ENCODE data around the gene ADAM22.

The ADAM22 gene

DNA sequence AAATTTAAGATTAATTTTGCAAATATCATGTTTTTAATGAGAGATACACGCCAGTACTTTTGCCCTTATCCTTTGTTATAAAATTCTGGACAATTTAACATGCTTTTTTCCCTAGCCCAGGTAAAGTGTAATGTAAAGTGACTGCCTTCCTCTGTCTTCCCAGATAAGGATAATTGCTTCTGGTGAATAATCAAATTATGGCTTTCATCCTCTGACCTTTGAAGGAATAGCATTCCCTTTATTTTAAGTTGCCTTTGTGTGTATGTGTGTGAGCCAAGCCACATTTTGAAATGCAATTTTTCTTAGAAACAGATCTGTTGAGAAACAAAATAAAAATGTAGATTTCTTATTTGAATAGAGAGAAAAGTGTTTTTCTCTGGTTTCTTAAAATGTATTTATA is 107.5 kb downstream of the ADAM22 start:
- no peak for DNase-seq (ENCODE audit: low read depth in 2 of 2)

DNA sequence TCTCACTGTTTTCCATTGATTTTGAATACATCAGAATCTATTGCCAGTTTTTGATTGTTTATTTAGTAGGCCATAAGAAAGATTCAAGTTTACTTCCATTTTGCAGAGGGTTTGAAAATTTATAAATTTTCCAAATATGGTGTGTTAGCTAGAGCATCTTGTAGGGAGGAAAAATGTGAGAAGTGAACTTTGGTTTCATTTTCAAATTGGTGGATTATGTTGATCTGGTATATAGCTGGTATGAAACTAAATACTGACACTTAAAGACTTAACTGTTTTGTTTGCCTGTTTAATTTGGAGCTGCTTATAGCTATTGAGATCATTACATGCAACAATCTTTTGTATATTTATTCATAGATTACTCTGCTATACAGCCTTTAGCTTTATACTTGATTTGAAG is 108.1 kb downstream of the ADAM22 start:
- DNase-seq (ENCODE audit: low read depth in 2 of 2), result no peak

DNA sequence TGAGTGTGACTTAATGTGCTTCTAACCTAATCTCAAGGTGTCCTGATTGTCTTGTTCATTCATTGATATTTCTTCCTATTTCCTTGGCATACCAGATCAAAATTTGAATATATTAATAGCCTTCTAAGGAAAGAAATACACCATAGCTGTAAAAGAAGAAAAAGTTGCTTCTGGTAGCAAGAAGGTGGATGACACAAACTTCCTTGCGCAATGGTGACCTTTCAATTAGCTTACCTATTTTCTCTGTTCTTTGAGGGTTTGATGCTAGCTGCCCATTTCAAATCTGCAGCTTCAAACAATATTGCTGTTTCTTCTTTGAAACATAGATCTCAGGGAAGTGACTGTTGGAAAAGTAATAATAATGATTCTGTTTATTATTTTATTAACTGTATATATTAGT is 108.8 kb downstream of the ADAM22 start:
- DNase-seq (ENCODE audit: low read depth in 2 of 2), result no peak

DNA sequence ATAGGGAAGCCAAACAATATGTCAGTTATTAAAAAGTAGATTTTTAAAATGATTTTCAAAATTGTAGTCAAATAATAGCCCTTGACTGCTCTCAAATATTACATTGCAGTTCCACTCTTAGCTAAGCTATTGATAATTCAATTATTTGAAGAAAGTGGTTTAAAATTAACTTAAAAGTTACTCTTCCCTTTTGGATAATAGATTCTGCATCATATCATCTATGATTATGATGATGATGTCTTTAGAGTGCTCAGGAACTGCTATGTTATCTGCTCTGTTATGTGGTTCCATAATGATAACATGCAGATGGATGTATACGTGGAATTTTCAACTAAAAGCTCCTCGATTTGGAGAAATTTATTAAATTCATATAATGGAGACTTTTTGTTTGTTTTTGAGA is 110.0 kb downstream of the ADAM22 start:
- no peak for DNase-seq (ENCODE audit: low read depth in 2 of 2)

DNA sequence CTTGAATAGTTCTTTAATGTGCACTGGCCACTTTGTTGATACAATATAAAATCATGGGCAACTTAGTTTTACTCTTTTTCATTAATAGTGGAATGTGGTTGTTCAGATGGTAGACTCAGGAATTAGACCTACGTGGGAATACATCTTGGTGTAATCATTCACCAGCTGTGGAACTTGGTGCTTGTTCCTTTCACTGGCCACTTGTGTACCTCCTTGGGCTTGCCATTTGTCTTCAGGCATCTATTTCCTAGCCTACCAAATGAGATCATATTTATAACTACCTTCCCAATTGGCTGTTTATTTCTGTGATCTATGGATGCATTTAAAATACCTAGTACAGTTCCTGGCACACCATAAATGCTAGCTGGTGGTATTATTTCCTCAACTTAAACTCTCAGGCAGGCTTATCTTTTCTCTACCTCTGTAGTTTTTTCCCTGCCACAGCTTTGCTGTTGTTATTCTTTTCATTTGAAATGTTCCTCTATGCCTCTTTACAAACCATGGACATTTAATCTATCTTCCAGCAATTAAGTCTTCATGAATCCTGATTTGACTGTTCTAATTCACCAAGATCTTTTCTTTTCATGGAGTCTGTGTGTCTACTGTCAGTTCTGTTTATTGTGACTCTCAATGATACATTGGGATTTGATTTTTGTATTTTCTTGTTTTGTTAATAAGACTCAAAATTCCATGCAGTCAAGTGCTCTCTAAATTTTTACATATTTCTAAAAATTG is 113.0 kb downstream of the ADAM22 start:
- DNase-seq (ENCODE audit: low read depth in 2 of 2), result no peak

DNA sequence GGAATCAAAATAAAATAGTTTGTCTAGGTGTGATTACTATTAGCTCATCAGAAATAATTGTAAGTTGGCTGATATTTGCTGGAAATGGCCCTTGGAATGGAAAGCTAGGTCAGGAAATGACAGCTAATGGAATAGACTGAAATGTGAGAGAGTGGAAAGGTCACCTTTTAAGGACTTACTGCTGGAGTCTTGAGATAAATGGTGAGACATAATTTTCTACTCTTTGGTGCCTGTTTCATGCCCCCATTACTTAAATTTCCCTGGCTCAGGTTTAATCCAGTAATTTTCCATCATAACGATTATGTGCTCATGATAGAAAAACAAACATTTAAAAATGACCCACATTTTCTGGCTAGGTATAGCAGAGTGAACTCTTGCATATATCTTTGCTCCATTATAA is 123.6 kb downstream of the ADAM22 start:
- DNase-seq (ENCODE audit: low read depth in 2 of 2), result no peak

DNA sequence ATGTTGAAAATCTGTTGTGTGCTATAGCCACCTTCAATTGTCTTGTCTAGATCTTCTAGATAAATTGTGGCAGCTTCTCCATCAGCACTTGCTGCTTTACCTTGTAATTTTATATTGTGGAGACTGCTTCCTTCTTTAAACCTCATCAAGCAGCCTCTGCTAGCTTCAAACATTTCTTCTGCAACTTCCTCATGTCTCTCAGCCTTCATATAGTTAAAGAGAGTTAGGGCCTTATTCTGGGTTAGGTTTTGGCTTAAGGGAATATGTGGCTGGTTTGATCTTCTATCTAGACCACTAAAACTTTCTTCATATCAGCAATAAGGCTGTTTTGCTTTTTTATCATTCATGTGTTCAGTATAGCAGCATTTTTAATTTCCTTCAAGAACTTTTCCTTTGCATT is 128.2 kb downstream of the ADAM22 start:
- no peak for DNase-seq (ENCODE audit: low read depth in 2 of 2)

DNA sequence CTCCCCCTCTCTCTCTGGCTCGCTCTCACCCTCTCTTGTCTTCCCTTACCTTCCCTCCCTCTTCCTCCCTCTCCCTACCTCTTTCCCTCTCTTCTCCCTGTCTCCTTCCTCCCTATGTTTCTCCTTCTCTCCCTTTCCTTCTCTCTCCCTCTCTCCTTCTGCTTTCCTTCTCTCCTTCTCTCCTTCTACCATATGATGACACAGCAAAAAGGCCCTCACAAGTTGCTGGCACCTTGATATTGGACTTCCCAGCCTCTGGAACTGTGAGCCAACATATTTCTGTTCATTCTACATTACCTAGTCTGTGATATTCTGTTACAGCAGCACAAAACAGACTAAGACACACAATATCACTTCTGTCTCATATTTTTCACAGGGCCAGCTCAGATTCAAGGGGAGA is 135.0 kb downstream of the ADAM22 start:
- no peak for DNase-seq (ENCODE audit: low read depth in 2 of 2)

DNA sequence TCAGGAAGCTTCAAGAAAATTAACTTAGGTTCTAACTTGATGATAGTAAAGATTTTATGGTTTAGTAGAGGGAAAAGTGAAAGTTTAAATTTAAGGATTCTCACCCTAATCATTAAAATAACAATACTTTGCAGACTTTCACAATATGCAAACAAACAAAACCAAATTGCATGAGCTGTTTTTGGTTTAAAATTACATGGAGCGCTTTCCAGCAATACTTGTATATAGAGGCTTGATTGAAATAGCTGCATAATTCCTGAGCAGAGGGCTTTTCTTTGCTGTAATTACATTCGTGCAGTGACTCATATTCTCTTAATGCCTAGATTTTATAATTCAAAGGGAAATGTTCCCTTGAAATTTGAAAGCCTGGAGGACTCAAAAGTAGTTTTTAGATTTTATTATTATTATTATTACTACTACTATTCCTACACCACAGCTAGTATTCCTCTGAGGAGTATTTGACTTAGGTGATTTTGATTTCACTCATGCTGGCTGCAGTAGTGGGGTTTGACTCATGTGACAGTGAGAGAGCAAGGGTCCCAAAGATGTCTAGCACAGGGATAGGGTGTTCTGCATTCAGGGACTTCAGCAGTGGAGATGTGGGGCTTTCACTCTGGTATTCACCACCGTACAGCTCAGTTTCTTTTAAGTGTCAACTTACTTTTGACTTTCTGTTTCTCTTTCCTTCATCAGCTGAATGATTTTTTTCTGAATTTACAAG is 138.1 kb downstream of the ADAM22 start:
- no peak for DNase-seq (ENCODE audit: low read depth in 2 of 2)

DNA sequence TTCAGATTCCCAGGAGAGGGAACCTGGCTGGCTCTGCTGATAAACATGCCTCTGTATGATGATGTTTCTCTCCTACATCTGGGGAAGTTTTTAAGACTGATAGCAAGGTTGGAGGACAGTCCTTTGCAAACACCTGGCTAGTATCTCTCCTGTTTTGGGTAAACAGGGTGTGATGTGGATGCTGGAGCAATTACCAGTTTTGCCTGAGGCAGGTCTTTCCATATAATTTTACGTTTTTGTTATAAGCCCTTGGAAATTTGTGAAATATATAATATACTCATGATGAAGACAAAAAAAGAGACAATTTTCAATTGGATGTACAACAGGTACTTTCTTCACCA is 138.6 kb downstream of the ADAM22 start:
- no peak for DNase-seq (ENCODE audit: low read depth in 2 of 2)

DNA sequence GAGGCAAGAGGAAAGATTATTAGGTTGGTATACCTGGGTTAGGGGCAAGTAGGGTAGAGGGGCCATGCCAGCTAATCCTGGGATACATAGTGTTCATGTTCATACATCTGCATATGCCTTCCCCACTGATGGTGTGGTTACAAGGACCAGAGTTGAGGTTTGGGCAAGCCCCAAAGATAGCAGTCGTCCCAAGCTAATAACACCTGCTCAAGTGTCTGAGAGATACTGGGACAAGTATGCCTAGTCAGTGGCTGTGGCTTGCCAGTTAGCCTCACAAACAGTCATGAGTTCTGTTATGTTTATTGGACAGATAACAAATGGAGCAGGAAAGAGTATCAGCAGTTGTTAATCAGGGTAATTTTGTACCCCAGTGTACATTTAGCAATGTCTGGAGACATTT is 139.6 kb downstream of the ADAM22 start:
- no peak for DNase-seq (ENCODE audit: low read depth in 2 of 2)

DNA sequence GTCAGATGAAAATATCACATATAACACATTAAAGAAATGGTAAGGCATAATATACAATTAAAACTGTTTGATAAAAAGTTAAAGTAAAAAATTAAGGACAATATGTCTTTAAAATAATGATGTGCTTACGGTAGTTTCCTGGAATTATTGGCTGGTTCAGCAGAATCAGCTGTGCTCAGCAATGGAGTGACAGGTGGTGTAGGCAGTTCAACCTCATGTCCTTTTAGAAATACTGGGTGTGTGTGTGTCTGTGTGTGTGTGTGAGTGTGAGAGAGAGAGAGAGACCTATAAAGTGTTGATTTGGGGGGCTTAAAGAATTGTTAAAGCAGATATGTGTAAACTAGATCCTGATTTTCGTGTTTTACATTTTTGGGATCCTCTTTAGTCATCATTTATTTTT is 141.2 kb downstream of the ADAM22 start:
- no peak for DNase-seq (ENCODE audit: low read depth in 2 of 2)

DNA sequence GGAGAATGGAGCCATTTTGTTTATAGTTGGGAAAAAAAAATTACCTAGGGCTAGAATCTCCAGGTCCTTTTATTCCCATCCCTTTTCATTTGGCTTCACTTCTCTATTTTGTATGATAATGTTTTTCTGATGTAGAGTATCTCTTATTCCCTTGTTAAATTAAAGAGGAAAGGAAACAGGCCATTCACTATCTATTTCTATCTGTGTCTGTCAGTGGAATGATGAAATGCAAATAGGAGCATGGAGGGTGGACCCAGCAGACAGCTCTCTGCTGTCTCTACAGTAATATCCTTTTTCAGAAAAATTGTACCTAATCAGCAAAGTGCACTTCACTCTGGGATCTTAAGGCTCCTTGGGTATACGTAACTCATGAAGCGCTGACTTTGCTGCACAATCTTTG is 149.8 kb downstream of the ADAM22 start:
- DNase-seq (ENCODE audit: low read depth in 2 of 2), result no peak

DNA sequence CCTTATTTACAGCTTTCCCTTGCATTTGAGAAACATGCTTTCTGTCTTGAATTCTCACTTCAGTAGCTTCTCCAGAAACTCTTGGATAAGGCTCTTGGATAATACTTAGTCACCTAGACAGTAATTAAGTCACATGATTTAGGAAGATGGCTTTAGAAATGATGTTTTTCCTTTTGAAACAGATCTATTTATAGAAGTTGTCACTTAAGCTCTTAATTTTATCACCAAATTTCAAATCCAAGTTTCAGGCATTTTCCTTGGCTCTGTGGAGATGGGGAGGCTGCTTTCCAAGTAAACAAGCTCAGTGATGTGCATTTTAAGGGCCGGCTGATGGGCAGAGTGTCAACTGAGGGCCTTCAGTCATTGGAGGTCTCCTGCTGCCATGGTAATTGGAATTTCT is 155.5 kb downstream of the ADAM22 start:
- no peak for DNase-seq (ENCODE audit: low read depth in 2 of 2)

DNA sequence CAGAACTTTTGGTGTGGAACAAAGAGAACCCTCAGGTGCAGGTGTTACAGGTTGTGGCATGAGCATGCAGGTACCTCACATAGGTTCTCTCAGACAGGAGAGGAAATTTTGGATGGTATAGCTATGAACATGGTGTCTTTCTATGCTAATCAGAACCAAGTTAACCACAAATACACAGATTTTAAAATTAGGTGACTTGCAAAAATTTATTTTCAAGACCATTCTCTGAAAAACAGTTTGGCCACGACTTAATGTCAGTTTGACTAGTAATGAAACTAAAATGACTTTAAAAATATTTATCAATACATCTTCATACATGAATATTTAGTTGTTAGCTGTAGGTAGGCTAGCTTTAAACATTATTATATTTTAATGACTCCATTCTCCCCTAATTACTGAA is 156.2 kb downstream of the ADAM22 start:
- no peak for DNase-seq (ENCODE audit: low read depth in 2 of 2)

DNA sequence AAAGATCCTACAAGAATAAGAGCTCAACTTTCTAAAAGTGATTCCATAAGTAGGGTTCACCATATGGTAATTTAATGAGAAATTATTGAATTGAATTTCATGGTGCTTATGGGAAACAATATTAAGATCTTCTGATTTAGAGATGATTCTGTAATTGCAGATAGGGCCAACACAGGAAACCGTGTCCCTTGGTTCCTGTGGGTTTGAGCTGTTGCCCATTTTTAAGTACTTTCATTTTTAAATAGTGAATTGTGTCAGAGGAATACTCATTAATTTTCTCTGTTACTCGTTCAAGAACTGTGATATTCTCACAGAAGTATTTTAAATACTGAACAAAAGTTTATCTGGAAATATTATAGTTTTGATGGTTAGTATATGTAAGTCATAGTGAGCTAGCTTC is 156.6 kb downstream of the ADAM22 start:
- no peak for DNase-seq (ENCODE audit: low read depth in 2 of 2)

DNA sequence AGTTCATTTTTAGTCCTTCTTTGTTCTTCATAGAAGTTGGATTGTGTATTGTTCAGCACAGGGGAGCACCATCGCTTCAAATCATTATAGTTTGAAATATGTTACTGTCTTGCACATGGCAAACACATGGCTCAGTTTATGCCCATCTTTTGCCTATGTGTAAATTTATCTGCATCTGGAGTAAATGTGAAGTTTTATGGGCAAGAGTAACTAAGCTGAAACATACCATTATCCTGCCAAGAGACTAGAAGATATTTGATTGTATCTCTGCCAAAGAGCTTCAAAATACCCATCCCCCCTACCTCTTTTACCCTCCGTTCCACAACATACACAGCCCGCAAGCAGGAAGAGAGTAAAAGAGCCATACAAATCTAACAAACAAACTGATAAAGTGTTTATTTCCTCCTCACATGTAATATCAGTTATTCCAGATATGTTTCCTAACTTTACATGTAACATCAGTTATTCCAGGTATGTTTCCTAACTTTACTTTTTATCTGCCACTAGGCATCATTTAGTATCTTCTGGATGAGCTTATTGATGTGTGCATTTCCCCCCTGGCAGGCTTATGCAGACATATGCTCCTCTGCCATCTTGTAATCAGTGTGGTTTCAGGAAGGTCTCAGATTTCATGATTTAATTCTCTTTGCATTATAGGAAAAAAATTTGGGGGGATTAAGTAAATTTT is 158.1 kb downstream of the ADAM22 start:
- DNase-seq (ENCODE audit: low read depth in 2 of 2), result no peak

DNA sequence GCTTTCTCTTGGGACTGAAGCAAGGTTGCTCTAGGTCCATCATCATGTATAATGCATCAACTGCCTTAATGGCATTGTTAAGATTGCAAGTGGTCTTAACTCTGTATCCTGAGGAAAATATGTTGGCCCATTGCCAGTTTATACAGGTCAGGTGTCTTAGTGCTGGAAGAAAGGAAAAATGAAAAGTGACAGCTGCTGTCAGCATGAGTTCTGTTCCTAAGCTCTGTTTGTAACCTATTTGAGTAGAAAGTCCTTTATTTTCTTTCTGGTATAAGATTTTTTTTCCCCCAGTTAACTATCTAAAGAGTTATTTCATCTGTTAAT is 158.6 kb downstream of the ADAM22 start:
- no peak for DNase-seq (ENCODE audit: low read depth in 2 of 2)

DNA sequence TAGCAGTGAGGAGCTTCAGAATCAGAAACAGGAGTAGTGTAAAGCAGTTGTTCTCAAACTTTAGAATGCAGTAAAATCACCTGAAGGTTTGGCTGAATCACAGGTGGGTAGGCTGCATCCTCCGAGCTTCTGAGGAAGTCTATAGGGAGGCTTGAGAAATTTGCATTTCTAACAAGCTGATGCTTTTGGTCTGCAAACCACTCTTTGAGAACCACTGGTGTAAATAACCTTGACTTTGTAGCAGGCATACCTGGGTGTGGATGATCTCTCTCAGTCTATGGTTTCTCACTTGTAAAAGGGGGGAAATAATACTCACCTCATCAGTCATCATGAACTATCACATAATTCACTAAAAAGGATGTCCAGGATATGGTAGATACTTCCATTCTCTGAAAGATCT is 167.7 kb downstream of the ADAM22 start:
- no peak for DNase-seq (ENCODE audit: low read depth in 2 of 2)

DNA sequence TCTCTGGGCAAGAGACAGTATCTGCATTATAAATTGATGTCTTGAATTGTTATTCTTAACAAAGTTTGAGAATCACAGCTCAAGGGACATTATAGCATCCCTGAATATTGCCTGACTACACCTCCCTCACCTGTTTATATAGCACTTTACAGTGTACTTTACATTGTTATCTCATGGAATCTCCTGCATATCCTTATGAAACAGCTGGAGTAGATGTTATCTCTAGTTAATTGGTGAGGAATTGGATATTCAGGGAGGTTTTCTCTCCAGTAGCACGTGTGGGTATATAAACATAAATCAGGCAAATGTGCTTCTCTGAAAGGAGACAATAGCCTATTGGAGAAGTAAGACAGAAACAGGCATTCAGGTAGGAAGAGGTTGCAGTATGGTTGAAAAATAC is 168.6 kb downstream of the ADAM22 start:
- DNase-seq (ENCODE audit: low read depth in 2 of 2), result no peak

DNA sequence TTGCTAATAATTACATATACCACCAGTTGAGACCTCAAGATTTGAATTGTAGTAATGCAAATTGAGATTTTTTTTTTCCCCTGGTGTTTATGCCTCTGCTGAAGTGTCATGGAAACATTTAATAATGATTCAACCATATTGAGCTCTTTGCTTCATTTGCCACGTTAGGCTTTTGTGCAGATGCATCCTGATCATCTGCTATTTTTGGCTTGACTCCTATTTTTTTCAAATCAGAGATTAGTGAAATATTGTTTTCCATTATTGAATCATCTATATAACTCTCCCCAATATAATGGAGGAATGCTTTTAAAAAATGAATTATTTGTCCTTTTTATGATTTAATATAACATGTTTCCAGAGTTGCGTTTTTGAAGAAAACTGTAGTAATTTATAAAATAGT is 170.7 kb downstream of the ADAM22 start:
- DNase-seq (ENCODE audit: low read depth in 2 of 2), result no peak

DNA sequence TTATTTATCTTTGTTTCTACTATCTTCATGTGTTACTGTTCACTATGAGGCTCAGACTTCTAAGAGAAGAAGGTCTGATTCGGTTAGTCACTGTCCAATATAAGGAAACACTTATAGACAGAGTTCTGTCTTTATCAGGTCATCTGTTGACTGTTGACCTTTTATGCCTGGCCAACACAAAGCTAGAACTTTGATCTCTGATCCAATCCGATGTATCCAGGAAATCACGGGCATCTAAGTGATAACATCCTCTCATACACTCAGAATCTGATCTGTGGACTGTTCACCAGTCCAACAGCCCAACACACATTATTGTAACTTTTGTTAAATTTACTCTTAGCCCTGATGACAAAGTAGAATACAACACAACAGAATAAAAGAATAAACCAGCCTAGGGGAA is 171.2 kb downstream of the ADAM22 start:
- DNase-seq (ENCODE audit: low read depth in 2 of 2), result no peak

DNA sequence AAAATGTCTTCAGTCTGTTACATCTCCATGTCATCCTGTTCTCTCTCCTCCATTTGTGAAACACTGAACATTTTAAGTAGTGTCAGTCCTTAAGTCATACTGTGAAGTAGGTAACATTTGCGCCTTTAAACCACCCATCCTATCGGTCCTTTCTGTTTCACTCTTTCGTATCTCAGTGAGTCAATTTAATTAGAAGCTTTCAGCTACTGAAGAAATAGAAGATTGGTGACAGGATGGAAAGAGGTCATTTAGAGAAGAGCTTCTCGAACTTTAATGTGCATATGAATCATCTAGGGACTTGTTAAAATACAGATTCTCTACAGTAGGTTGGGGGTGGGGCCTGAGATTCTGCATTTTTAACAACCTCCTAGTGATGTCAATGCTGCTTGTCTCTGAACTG is 172.4 kb downstream of the ADAM22 start:
- no peak for DNase-seq (ENCODE audit: low read depth in 2 of 2)
